ENCODE results near the gene SPIB.

The SPIB gene

DNA sequence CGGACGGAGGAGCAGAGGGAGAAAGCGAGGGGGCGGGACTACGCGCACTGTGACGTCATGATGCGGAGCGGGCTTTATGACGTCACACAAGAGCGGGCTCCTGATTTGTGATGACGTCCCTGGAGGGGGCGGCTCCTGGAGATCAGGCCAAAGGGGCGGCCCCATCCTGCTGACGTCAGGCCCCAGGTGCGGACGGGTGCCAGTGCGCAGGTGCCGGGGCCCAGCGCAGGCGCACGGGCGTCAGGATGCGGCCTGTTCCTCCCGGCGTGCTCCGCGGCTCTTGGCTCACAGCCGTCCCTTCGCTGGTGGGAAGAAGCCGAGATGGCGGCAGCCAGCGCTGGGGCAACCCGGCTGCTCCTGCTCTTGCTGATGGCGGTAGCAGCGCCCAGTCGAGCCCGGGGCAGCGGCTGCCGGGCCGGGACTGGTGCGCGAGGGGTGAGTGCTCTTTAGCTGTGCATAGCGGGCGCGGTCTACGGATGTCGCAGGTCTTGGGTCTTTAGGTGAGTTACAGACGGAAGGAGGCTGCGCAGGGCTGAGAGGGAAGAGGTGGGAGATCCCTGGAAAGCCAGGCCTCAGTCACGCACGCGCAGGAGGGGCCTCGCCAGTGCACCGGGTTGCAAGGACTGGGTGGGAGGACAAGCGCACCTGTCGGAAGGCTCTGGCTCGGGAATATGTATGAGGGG lies 57.6 kb downstream of the SPIB start, which contains the start of the genes EMC10 and GARIN5A:
TSS of gene EMC10 (plus strand) at position 284 of the 683 bp plus-strand sequence. CDS start at position 322, 38 bp downstream.
TSS of gene GARIN5A (minus strand) at position 625 of the 683 bp plus-strand sequence. CDS start at position 165, 460 bp downstream.
- Histone ChIP-seq H3K14ac (ENCODE audit: low read length in 2 of 2) (peak within 1 kb of the TSS in 1 of 2 experiments; percentile 80), H3K9me3 (ENCODE audit: control insufficient read depth, low read length) (no peaks in the 10 kb centered on the region), H4K91ac (ENCODE audit: low read length) (peak within 1 kb of the TSS; percentile 97), H3K27ac (ENCODE audit: low read length, poor library complexity, severe bottlenecking) (peak within 1 kb of the TSS; percentile 22), H3K4me3 (ENCODE audit: insufficient read depth in 1 of 2, low read depth in 1 of 2, low read length in 2 of 2) (peak within 1 kb of the TSS; percentile 96 to 99), H2AFZ (ENCODE audit: low read depth, low read length) (peak within 1 kb of the TSS; percentile 87), H2BK12ac (ENCODE audit: low read length in 2 of 2) (no peak within 1 kb of the TSS), H3K23ac (ENCODE audit: low read length in 2 of 2) (peak within 1 kb of the TSS in 1 of 2 experiments; percentile 60), H2AK5ac (ENCODE audit: low read length, severe bottlenecking) (no peak within 1 kb of the TSS), H2BK5ac (ENCODE audit: low read depth, low read length, poor library complexity, severe bottlenecking) (no peak within 1 kb of the TSS), H3K18ac (ENCODE audit: low read depth in 1 of 2, low read length in 2 of 2) (peak within 1 kb of the TSS; percentile 93 to 99), H3K9ac (ENCODE audit: low read length) (peak within 1 kb of the TSS; percentile 90), H3K4ac (ENCODE audit: low read depth in 1 of 2, low read length in 2 of 2) (peak within 1 kb of the TSS; percentile 87 to 88), H3K27me3 (ENCODE audit: control insufficient read depth in 1 of 2, insufficient read depth in 1 of 2, low read length in 2 of 2) (no peaks in the 10 kb centered on the region), H3K36me3 (ENCODE audit: control insufficient read depth in 1 of 2, insufficient read depth in 2 of 2, low read depth in 1 of 2, low read length in 2 of 2) (peaks cover 13 to 34% of the 10 kb centered on the region in 2 experiments), H3K4me2 (ENCODE audit: low read length, poor library complexity, severe bottlenecking) (peak within 1 kb of the TSS; percentile 70), H2BK15ac (ENCODE audit: low read depth, poor library complexity, severe bottlenecking) (peak within 1 kb of the TSS; percentile 98), H3K79me1 (replicated peaks; ENCODE audit: low read length, poor library complexity, severe bottlenecking) (peaks cover 38% of the 10 kb centered on the region), H3K4me1 (ENCODE audit: control insufficient read depth, insufficient read depth, low read depth, low read length) (peaks cover 13% of the 10 kb centered on the region), H4K8ac (ENCODE audit: low read length) (peak within 1 kb of the TSS; percentile 99), H2BK120ac (ENCODE audit: low read depth, low read length) (no peak within 1 kb of the TSS)
- WGBS, result 3% methylated on average over 56 of the region's 58 CpGs
- DNase-seq, result peak; percentile 95

GRCh38 chr19:50476907-50477238 lies 58.1 kb downstream of the SPIB start:
- peak overlapping the region; percentile 96 to 99 for H3K4me3 ChIP-seq (ENCODE audit: insufficient read depth in 1 of 2, low read depth in 1 of 2, low read length in 2 of 2)
- H2BK120ac ChIP-seq (ENCODE audit: low read depth, low read length), result no peak overlapping the region
- H3K18ac ChIP-seq (ENCODE audit: low read depth in 1 of 2, low read length in 2 of 2), result peak overlapping the region in 1 of 2 experiments; percentile 99
- peak overlapping the region; percentile 87 for H2AFZ ChIP-seq (ENCODE audit: low read depth, low read length)
- H4K91ac ChIP-seq (ENCODE audit: low read length), result no peak overlapping the region
- no peaks in the 10 kb centered on the region for H3K27me3 ChIP-seq (ENCODE audit: control insufficient read depth in 1 of 2, insufficient read depth in 1 of 2, low read length in 2 of 2)
- peaks cover 13 to 39% of the 10 kb centered on the region in 2 experiments for H3K36me3 ChIP-seq (ENCODE audit: control insufficient read depth in 1 of 2, insufficient read depth in 2 of 2, low read depth in 1 of 2, low read length in 2 of 2)
- H3K4me2 ChIP-seq (ENCODE audit: low read length, poor library complexity, severe bottlenecking), result peak overlapping the region; percentile 70
- H3K27ac ChIP-seq (ENCODE audit: low read length, poor library complexity, severe bottlenecking), result peak overlapping the region; percentile 22
- 28% methylated on average over 20 of the region's 20 CpGs for WGBS
- no peak overlapping the region for H2BK5ac ChIP-seq (ENCODE audit: low read depth, low read length, poor library complexity, severe bottlenecking)
- H3K79me1 ChIP-seq (replicated peaks; ENCODE audit: low read length, poor library complexity, severe bottlenecking), result peaks cover 44% of the 10 kb centered on the region
- peak overlapping the region; percentile 90 for H3K9ac ChIP-seq (ENCODE audit: low read length)
- H2BK12ac ChIP-seq (ENCODE audit: low read length in 2 of 2), result no peak overlapping the region
- peak overlapping the region; percentile 99 for H4K8ac ChIP-seq (ENCODE audit: low read length)
- peak overlapping the region; percentile 98 for H2BK15ac ChIP-seq (ENCODE audit: low read depth, poor library complexity, severe bottlenecking)
- H3K9me3 ChIP-seq (ENCODE audit: control insufficient read depth, low read length), result no peaks in the 10 kb centered on the region
- no peak overlapping the region for H3K23ac ChIP-seq (ENCODE audit: low read length in 2 of 2)
- H3K4me1 ChIP-seq (ENCODE audit: control insufficient read depth, insufficient read depth, low read depth, low read length), result peaks cover 13% of the 10 kb centered on the region
- H2AK5ac ChIP-seq (ENCODE audit: low read length, severe bottlenecking), result no peak overlapping the region
- no peak for DNase-seq
- H3K14ac ChIP-seq (ENCODE audit: low read length in 2 of 2), result no peak overlapping the region
- peak overlapping the region in 1 of 2 experiments; percentile 88 for H3K4ac ChIP-seq (ENCODE audit: low read depth in 1 of 2, low read length in 2 of 2)

GRCh38 chr19:50477751-50478515 lies 59.2 kb downstream of the SPIB start:
- no peaks in the 10 kb centered on the region for H3K27me3 ChIP-seq (ENCODE audit: control insufficient read depth in 1 of 2, insufficient read depth in 1 of 2, low read length in 2 of 2)
- no peak overlapping the region for H2BK15ac ChIP-seq (ENCODE audit: low read depth, poor library complexity, severe bottlenecking)
- H2BK5ac ChIP-seq (ENCODE audit: low read depth, low read length, poor library complexity, severe bottlenecking), result no peak overlapping the region
- H3K36me3 ChIP-seq (ENCODE audit: control insufficient read depth in 1 of 2, insufficient read depth in 2 of 2, low read depth in 1 of 2, low read length in 2 of 2), result peaks cover 14 to 50% of the 10 kb centered on the region in 2 experiments
- peak overlapping the region in 1 of 2 experiments; percentile 99 for H3K4me3 ChIP-seq (ENCODE audit: insufficient read depth in 1 of 2, low read depth in 1 of 2, low read length in 2 of 2)
- 96% methylated on average over 15 of the region's 17 CpGs for WGBS
- H2BK12ac ChIP-seq (ENCODE audit: low read length in 2 of 2), result no peak overlapping the region
- H4K8ac ChIP-seq (ENCODE audit: low read length), result no peak overlapping the region
- H3K4me1 ChIP-seq (ENCODE audit: control insufficient read depth, insufficient read depth, low read depth, low read length), result peaks cover 13% of the 10 kb centered on the region
- no peak overlapping the region for H2AK5ac ChIP-seq (ENCODE audit: low read length, severe bottlenecking)
- no peak overlapping the region for H3K23ac ChIP-seq (ENCODE audit: low read length in 2 of 2)
- no peaks in the 10 kb centered on the region for H3K9me3 ChIP-seq (ENCODE audit: control insufficient read depth, low read length)
- no peak overlapping the region for H2AFZ ChIP-seq (ENCODE audit: low read depth, low read length)
- H3K4ac ChIP-seq (ENCODE audit: low read depth in 1 of 2, low read length in 2 of 2), result no peak overlapping the region
- H3K79me1 ChIP-seq (replicated peaks; ENCODE audit: low read length, poor library complexity, severe bottlenecking), result peaks cover 47% of the 10 kb centered on the region
- H3K4me2 ChIP-seq (ENCODE audit: low read length, poor library complexity, severe bottlenecking), result peak overlapping the region; percentile 10
- no peak overlapping the region for H3K14ac ChIP-seq (ENCODE audit: low read length in 2 of 2)
- H4K91ac ChIP-seq (ENCODE audit: low read length), result no peak overlapping the region
- peak overlapping the region; percentile 90 for H3K9ac ChIP-seq (ENCODE audit: low read length)
- no peak overlapping the region for H3K27ac ChIP-seq (ENCODE audit: low read length, poor library complexity, severe bottlenecking)
- no peak overlapping the region for H3K18ac ChIP-seq (ENCODE audit: low read depth in 1 of 2, low read length in 2 of 2)
- no peak overlapping the region for H2BK120ac ChIP-seq (ENCODE audit: low read depth, low read length)
- no peak for DNase-seq

Measured in mesenchymal stem cell (in vitro differentiated cells and primary cell).